PC-9 (cell line): ENCODE measurements around the gene ARGLU1. TPM values are rescaled to one million over a fixed set of nuclear protein-coding genes. Genes with fewer than 3 reads are reported as not detected.

Experiments used
- Bru-seq: library from RNA; stranded (reverse); fragments of 400-500 nt; gene quantifications from one replicate; lab custom pipeline; 2021; lab: Mats Ljungman, UMichigan
- BruChase-seq, 2 experiments: library from RNA; stranded (reverse); fragments of 400-500 nt; gene quantifications; one replicate each; lab custom pipeline; 2021; lab: Mats Ljungman, UMichigan
- BruUV-seq: library from RNA; stranded (reverse); fragments of 400-500 nt; replicated peaks from 2 replicates; lab custom pipeline; 2021; lab: Mats Ljungman, UMichigan
- CTCF ChIA-PET: fragments of 300-600 bp; sonication (Branson Sonifier 250); formaldehyde crosslinking; loops from one replicate; lab custom pipeline; 2022; ENCODE audit warnings: antibody characterized with exemption; lab: Charles Lee
- POLR2A ChIA-PET: fragments of 300-600 bp; sonication (Branson Sonifier 250); formaldehyde crosslinking; loops from one replicate; lab custom pipeline; 2022; ENCODE audit warnings: antibody characterized with exemption; ENCODE audit not compliant: unreplicated experiment; lab: Charles Lee
- DNase-seq, 2 experiments: peaks; one replicate each; pipeline versions ENCODE4 v3.0.0 to v3.0.0-alpha.2; 2015 to 2022; ENCODE audit warnings: mixed read lengths in 1 of 2
- H2AFZ ChIP-seq: fragments of 200-600 bp; sonication (generic); 2 replicates; pipeline ENCODE4 v1.8.1; 2017; ENCODE audit warnings: antibody characterized with exemption
- H3F3A ChIP-seq: fragments of 200-600 bp; sonication (generic); 2 replicates; pipeline ENCODE4 v1.8.1; 2017; ENCODE audit warnings: antibody characterized with exemption, mild to moderate bottlenecking, low read depth; ENCODE audit not compliant: insufficient read depth
- H3K27ac ChIP-seq: fragments of 200-600 bp; sonication (generic); 2 replicates; pipeline ENCODE4 v1.6.1; 2016; ENCODE audit warnings: mixed run types
- H3K27me3 ChIP-seq: fragments of 200-600 bp; sonication (generic); 2 replicates; pipeline ENCODE4 v1.6.1; 2016; ENCODE audit warnings: low read depth, mixed run types; ENCODE audit not compliant: insufficient read depth
- H3K36me3 ChIP-seq: fragments of 200-600 bp; sonication (generic); 2 replicates; pipeline ENCODE4 v1.6.1; 2016; ENCODE audit warnings: low read depth, mixed run types
- H3K4me1 ChIP-seq: fragments of 200-600 bp; sonication (generic); replicated peaks from 2 replicates; pipeline ENCODE4 v1.6.1; 2016; ENCODE audit warnings: mixed run types; ENCODE audit not compliant: insufficient read depth
- H3K4me2 ChIP-seq: fragments of 200-600 bp; sonication (generic); 2 replicates; pipeline ENCODE4 v1.6.1; 2017; ENCODE audit warnings: mixed run types
- H3K4me3 ChIP-seq: fragments of 200-600 bp; sonication (generic); 2 replicates; pipeline ENCODE4 v1.6.1; 2016; ENCODE audit warnings: mixed run types
- H3K79me2 ChIP-seq: fragments of 200-600 bp; sonication (generic); 2 replicates; pipeline ENCODE4 v1.6.1; 2017; ENCODE audit warnings: low read depth, mixed run types
- H3K9me2 ChIP-seq: fragments of 200-600 bp; sonication (generic); 2 replicates; pipeline ENCODE4 v1.8.1; 2017; ENCODE audit warnings: mild to moderate bottlenecking; ENCODE audit not compliant: insufficient read depth
- H3K9me3 ChIP-seq: fragments of 200-600 bp; sonication (generic); 2 replicates; pipeline ENCODE4 v1.8.1; 2016; ENCODE audit warnings: low read depth; ENCODE audit not compliant: insufficient read depth
- H4K20me1 ChIP-seq: fragments of 200-600 bp; sonication (generic); 2 replicates; pipeline ENCODE4 v1.8.1; 2017; ENCODE audit not compliant: insufficient read depth
- EZH2 ChIP-seq: fragments of 200-600 bp; sonication (generic); IDR thresholded peaks from 2 replicates; pipeline ENCODE4 v1.8.0; 2017; ENCODE audit warnings: antibody characterized with exemption, low read depth
- intact Hi-C: fragments of 100-400 bp; cut with micrococcal nuclease; formaldehyde crosslinking; loops from one replicate; pipeline ENCODE4 v1.10.0; 2022; ENCODE audit not compliant: unreplicated experiment
- long read RNA-seq: library from polyadenylated mRNA; stranded (forward); transcript quantifications from one replicate; pipeline ENCODE4 v2.0.0, GENCODE V29; 2022
- total RNA-seq: library from RNA; stranded (reverse); gene quantifications from 2 replicates; pipeline ENCODE4 v1.2.3, GENCODE V29; 2021
- TF ChIP-seq, protein P1 (sequence below): fragments of 200-600 bp; sonication (generic); conservative IDR thresholded peaks from 2 replicates; pipeline ENCODE4 v1.6.1; 2017; ENCODE audit warnings: mixed run types, antibody characterized with exemption, mild to moderate bottlenecking, moderate library complexity

Gene ARGLU1, protein sequence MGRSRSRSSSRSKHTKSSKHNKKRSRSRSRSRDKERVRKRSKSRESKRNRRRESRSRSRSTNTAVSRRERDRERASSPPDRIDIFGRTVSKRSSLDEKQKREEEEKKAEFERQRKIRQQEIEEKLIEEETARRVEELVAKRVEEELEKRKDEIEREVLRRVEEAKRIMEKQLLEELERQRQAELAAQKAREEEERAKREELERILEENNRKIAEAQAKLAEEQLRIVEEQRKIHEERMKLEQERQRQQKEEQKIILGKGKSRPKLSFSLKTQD
- 89.2 and 90.8 TPM in 2 replicates for total RNA-seq
- Bru-seq, nascent RNA: percentile 97 among the genes with signal in this experiment
- BruChase-seq, experiment 1, labeled RNA remaining after a 2-hour chase: percentile 96 among the genes with signal in this experiment
- BruChase-seq, experiment 2, labeled RNA remaining after a 6-hour chase: percentile 95 among the genes with signal in this experiment
- long read RNA-seq, full-length matches to known transcripts: 127 of 142 reads
- long read RNA-seq, partial matches to known transcripts: 13 of 142 reads
- long read RNA-seq, other reads (novel, unspliced or antisense): 2 of 142 reads

GRCh38 chr13:106567474-106568298 is at the start of gene ARGLU1:
Gene ARGLU1 (minus strand): TSS chr13:106568137. CDS start chr13:106567919, 218 bp downstream.
- POLR2A ChIA-PET: interaction anchor here (0.6 to 0.7 kb wide), 2 partner anchors 416 to 422 kb away, joined by 4 to 17 read pairs; no protein-coding TSS in a partner anchor

GRCh38 chr13:106617561-106617960 is 49.6 kb upstream of the ARGLU1 start:
- POLR2A ChIA-PET: no interaction called here
- no peaks in the 10 kb centered on the region for H3K36me3 ChIP-seq
- no peaks in the 10 kb centered on the region; the same call in 1 of the 2 replicates for H3K9me3 ChIP-seq
- H3K27me3 ChIP-seq: no peaks in the 10 kb centered on the region
- no peak for TF ChIP-seq EZH2
- TF ChIP-seq, protein P1, sequence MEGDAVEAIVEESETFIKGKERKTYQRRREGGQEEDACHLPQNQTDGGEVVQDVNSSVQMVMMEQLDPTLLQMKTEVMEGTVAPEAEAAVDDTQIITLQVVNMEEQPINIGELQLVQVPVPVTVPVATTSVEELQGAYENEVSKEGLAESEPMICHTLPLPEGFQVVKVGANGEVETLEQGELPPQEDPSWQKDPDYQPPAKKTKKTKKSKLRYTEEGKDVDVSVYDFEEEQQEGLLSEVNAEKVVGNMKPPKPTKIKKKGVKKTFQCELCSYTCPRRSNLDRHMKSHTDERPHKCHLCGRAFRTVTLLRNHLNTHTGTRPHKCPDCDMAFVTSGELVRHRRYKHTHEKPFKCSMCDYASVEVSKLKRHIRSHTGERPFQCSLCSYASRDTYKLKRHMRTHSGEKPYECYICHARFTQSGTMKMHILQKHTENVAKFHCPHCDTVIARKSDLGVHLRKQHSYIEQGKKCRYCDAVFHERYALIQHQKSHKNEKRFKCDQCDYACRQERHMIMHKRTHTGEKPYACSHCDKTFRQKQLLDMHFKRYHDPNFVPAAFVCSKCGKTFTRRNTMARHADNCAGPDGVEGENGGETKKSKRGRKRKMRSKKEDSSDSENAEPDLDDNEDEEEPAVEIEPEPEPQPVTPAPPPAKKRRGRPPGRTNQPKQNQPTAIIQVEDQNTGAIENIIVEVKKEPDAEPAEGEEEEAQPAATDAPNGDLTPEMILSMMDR: no peak
- CTCF ChIA-PET: no interaction called here
- H3K4me1 ChIP-seq: no peaks in the 10 kb centered on the region
- no TSS peak for BruUV-seq
- intact Hi-C loops: no loop called here
- no peak overlapping the region for H2AFZ ChIP-seq
- peak; percentile 17 to 53 for DNase-seq
- no peaks in the 10 kb centered on the region for H3K79me2 ChIP-seq
- no peaks in the 10 kb centered on the region for H4K20me1 ChIP-seq
- H3K9me2 ChIP-seq: no peaks in the 10 kb centered on the region
- H3K4me3 ChIP-seq: no peak overlapping the region
- no peaks in the 10 kb centered on the region for H3F3A ChIP-seq
- no peak overlapping the region for H3K27ac ChIP-seq
- no peak overlapping the region for H3K4me2 ChIP-seq

More at GRCh38 chr13:106567474-106568298, at the start of gene ARGLU1:
- no peaks in the 10 kb centered on the region for H3K36me3 ChIP-seq
- H3K9me2 ChIP-seq: no peaks in the 10 kb centered on the region
- CTCF ChIA-PET: interaction anchor here (0.7 kb wide), 1 partner anchor 53 kb away, joined by 6 read pairs; no protein-coding TSS in a partner anchor
- peak within 1 kb of the TSS; percentile 88 for H3K4me2 ChIP-seq
- H3F3A ChIP-seq: 0 out of 2 replicates have a peak, but pooled peaks cover 4% of the 10 kb centered on the region
- no peaks in the 10 kb centered on the region for H3K27me3 ChIP-seq
- H4K20me1 ChIP-seq: peaks cover 43% of the 10 kb centered on the region
- peak within 1 kb of the TSS; percentile 69 for H3K4me3 ChIP-seq
- no peaks in the 10 kb centered on the region for H3K9me3 ChIP-seq
- intact Hi-C loops: loop anchor here (1.0 to 10.0 kb wide), 3 partner anchors 197 to 351 kb away; no protein-coding TSS in a partner anchor
- TSS peak; percentile 66 for BruUV-seq
- H2AFZ ChIP-seq: peak within 1 kb of the TSS; percentile 83
- H3K4me1 ChIP-seq: peaks cover 31% of the 10 kb centered on the region
- peak; percentile 85 to 93 for DNase-seq
- peaks cover 52% of the 10 kb centered on the region for H3K79me2 ChIP-seq
- no peak for TF ChIP-seq EZH2
- TF ChIP-seq, protein P1: no peak
- peak within 1 kb of the TSS; percentile 60 for H3K27ac ChIP-seq

DNA sequence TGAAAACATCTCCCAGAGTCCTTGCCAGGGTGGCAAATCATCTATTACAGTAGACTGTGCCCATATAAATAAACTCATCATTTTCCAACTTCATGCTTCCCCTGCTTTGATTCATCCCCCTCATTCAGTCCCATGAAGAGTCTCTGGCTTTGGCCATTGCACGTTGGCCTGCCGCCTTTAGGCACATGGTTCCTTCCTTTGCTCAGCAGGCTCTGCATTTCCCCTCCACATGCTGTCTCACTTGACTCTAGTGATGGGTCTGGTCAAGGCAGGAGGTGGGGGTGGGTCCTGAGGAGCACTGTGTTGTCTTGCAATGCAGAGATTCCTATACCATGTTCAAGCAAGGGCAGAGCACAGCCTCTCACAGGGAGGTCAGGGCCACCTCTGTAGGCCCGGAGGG is 48.8 kb upstream of the ARGLU1 start:
- intact Hi-C loops: no loop called here
- H3K79me2 ChIP-seq: no peaks in the 10 kb centered on the region
- ChIA-PET POLR2A (no interaction called here), CTCF (no interaction called here)
- DNase-seq: no peak
- no peaks in the 10 kb centered on the region for H3F3A ChIP-seq
- H3K36me3 ChIP-seq: no peaks in the 10 kb centered on the region
- no peaks in the 10 kb centered on the region for H3K27me3 ChIP-seq
- H3K27ac ChIP-seq: no peak overlapping the region
- no peaks in the 10 kb centered on the region for H3K9me2 ChIP-seq
- H4K20me1 ChIP-seq: no peaks in the 10 kb centered on the region
- no peak overlapping the region for H3K4me3 ChIP-seq
- no TSS peak for BruUV-seq
- no peak overlapping the region for H3K4me2 ChIP-seq
- H3K9me3 ChIP-seq: no peaks in the 10 kb centered on the region; the same call in 1 of the 2 replicates
- TF ChIP-seq, protein P1: no peak
- TF ChIP-seq EZH2: no peak
- no peak overlapping the region for H2AFZ ChIP-seq
- H3K4me1 ChIP-seq: no peaks in the 10 kb centered on the region
